Mucosa of descending colon (tissue), 3 donors: ENCODE measurements around the gene OPN1MW3. TPM values are rescaled to one million over a fixed set of nuclear protein-coding genes. Genes with fewer than 3 reads are reported as not detected.

Experiments
- ATAC-seq: fragments of 200-7000 bp; cut with Tn5 transposase; one replicate; pipeline ENCODE4 v1.9.1; 2020; ENCODE audit warnings: mild to moderate bottlenecking, moderate library complexity
- DNase-seq, 3 donors: peaks; one replicate each; pipeline ENCODE4 v3.0.0-alpha.2; 2020
- H3K36me3 ChIP-seq: fragments of 200-600 bp; one replicate; pipeline ENCODE4 v1.8.0; 2021; ENCODE audit warnings: low read depth, mild to moderate bottlenecking
- H3K4me1 ChIP-seq: fragments of 200-600 bp; one replicate; pipeline ENCODE4 v1.8.0; 2021; ENCODE audit warnings: low read depth, mild to moderate bottlenecking
- H3K4me3 ChIP-seq: fragments of 200-600 bp; one replicate; pipeline ENCODE4 v1.8.0; 2021; ENCODE audit warnings: mild to moderate bottlenecking
- H3K9me3 ChIP-seq: fragments of 200-600 bp; one replicate; pipeline ENCODE4 v1.8.0; 2021; ENCODE audit warnings: mild to moderate bottlenecking
- CTCF ChIP-seq: fragments of 200-600 bp; IDR thresholded peaks from one replicate; pipeline ENCODE4 v1.8.0; 2022; ENCODE audit warnings: antibody characterized with exemption, mild to moderate bottlenecking
- intact Hi-C, 2 donors: fragments of 100-400 bp; cut with DNase I in 1 of 2; cut with micrococcal nuclease in 1 of 2; formaldehyde crosslinking; loops; one replicate each; pipeline versions ENCODE4 v1.11.0 to v1.11.1; 2022; cut with DNase I, micrococcal nuclease
- total RNA-seq, 3 donors: library from RNA; stranded (reverse); fragmentation: NEBNext Ultra II Directional in 2 of 3; extraction: Animal tissue kit (Norgen Biotek cat#: 25700) in 2 of 3; gene quantifications; one replicate each; pipeline versions ENCODE4 v1.2.1 to v1.2.4, GENCODE V29; 2021 to 2023
- donor health status: DM: no; HTN: no; CAD: no; lungs with moderate emphysema.
- donor health status: DM: no; HTN: no; CAD: no.
- donor health status: DM: no; HTN: yes; CAD: no.

OPN1MW3 gene
- total RNA-seq, 3 donors from 2014 or later, result not detected

- no peak for TF ChIP-seq CTCF
- Histone ChIP-seq H3K4me3 (no peak overlapping the region), H3K4me1 (no peaks in the 10 kb centered on the region), H3K9me3 (no peaks in the 10 kb centered on the region), H3K36me3 (no peaks in the 10 kb centered on the region)
- no peak for ATAC-seq
- no peak for DNase-seq
- intact Hi-C loops, result no loop called here
Observed at GRCh38 chrX:154307202-154307601, 49.8 kb downstream of the OPN1MW3 start.

GRCh38 chrX:154308108-154308946 lies 50.9 kb downstream of the OPN1MW3 start:
- H3K9me3 ChIP-seq, result no peaks in the 10 kb centered on the region
- intact Hi-C loops, result no loop called here
- H3K4me3 ChIP-seq, result no peak overlapping the region
- H3K36me3 ChIP-seq, result no peaks in the 10 kb centered on the region
- no peaks in the 10 kb centered on the region for H3K4me1 ChIP-seq
- peak; percentile 68 for TF ChIP-seq CTCF
- DNase-seq (peak in 2 of 3 donors; percentile 55 to 80), ATAC-seq (peak; percentile 81)

GRCh38 chrX:154309041-154309775 lies 51.8 kb downstream of the OPN1MW3 start:
- H3K4me1 ChIP-seq, result no peaks in the 10 kb centered on the region
- H3K4me3 ChIP-seq, result no peak overlapping the region
- DNase-seq (no peak), ATAC-seq (no peak)
- no peak for TF ChIP-seq CTCF
- intact Hi-C loops, result no loop called here
- H3K9me3 ChIP-seq, result no peaks in the 10 kb centered on the region
- no peaks in the 10 kb centered on the region for H3K36me3 ChIP-seq

GRCh38 chrX:154310616-154311536 lies 53.5 kb downstream of the OPN1MW3 start:
- Histone ChIP-seq H3K36me3 (no peaks in the 10 kb centered on the region), H3K4me1 (no peaks in the 10 kb centered on the region), H3K4me3 (no peak overlapping the region), H3K9me3 (no peaks in the 10 kb centered on the region)
- TF ChIP-seq CTCF, result no peak
- ATAC-seq (no peak), DNase-seq (no peak)
- intact Hi-C loops, result no loop called here

GRCh38 chrX:154312116-154312515 lies 54.7 kb downstream of the OPN1MW3 start:
- TF ChIP-seq CTCF, result no peak
- intact Hi-C loops, result no loop called here
- no peaks in the 10 kb centered on the region for H3K36me3 ChIP-seq
- no peaks in the 10 kb centered on the region for H3K4me1 ChIP-seq
- H3K9me3 ChIP-seq, result no peaks in the 10 kb centered on the region
- H3K4me3 ChIP-seq, result no peak overlapping the region
- ATAC-seq (no peak), DNase-seq (no peak)
